HUES64 (cell line): ENCODE data around the gene TRO. TPM values are rescaled to one million over a fixed set of nuclear protein-coding genes. Genes with fewer than 3 reads are reported as not detected.

ENCODE experiments used
- H3K27ac ChIP-seq: 2 replicates; pipeline ENCODE4 v1.7.0; 2013; ENCODE audit warnings: low read depth, low read length, inconsistent platforms
- H3K27me3 ChIP-seq: 2 replicates; pipeline ENCODE4 v1.6.1; 2013; ENCODE audit warnings: mild to moderate bottlenecking, low read length; ENCODE audit not compliant: insufficient read depth
- H3K36me3 ChIP-seq: 2 replicates; pipeline ENCODE4 v1.6.1; 2013; ENCODE audit warnings: mild to moderate bottlenecking, low read length; ENCODE audit not compliant: insufficient read depth
- H3K4me1 ChIP-seq: 2 replicates; pipeline ENCODE4 v1.6.1; 2013; ENCODE audit warnings: mild to moderate bottlenecking, low read length, moderate library complexity; ENCODE audit not compliant: insufficient read depth
- H3K4me3 ChIP-seq: 2 replicates; pipeline ENCODE4 v1.5.1; 2013; ENCODE audit warnings: mild to moderate bottlenecking, low read length, moderate library complexity
- H3K9ac ChIP-seq: 2 replicates; pipeline ENCODE4 v1.6.1; 2013; ENCODE audit warnings: mild to moderate bottlenecking, low read depth, low read length
- H3K9me3 ChIP-seq: 2 replicates; pipeline ENCODE4 v1.6.1; 2013; ENCODE audit warnings: low read depth, low read length; ENCODE audit not compliant: insufficient read depth
- WGBS: fragments of 150-250, 120-280 bp; methylation state at CpG from one replicate; pipeline ENCODE4 v1.1.7; 2013; ENCODE audit warnings: missing lambda C conversion rate; 5-methylcytosine and 5-hydroxymethylcytosine counted together
- polyA plus RNA-seq, 2 experiments: library from polyadenylated mRNA; stranded (reverse); fragments of 50-300 nt; gene quantifications; one replicate each; pipeline ENCODE4 v1.2.3, GENCODE V29; 2013

The TRO gene
- polyA plus RNA-seq (2013, experiment 1 of 2), result 34.5 TPM
- polyA plus RNA-seq (2013, experiment 2 of 2), result 40.8 TPM

GRCh38 chrX:54920610-54921426, at the start of gene TRO:
Gene TRO, plus strand, starts transcription at chrX:54920824. Its CDS starts 1,423 bp downstream, at chrX:54922247.
- H3K27ac ChIP-seq, result no peak within 1 kb of the TSS
- peak within 1 kb of the TSS; percentile 98 for H3K4me3 ChIP-seq

GRCh38 chrX:54885740-54886139, 34.9 kb upstream of the TRO start:
- Histone ChIP-seq H3K4me3 (no peak overlapping the region), H3K27me3 (no peaks in the 10 kb centered on the region), H3K36me3 (no peaks in the 10 kb centered on the region), H3K9ac (no peak overlapping the region), H3K4me1 (no peaks in the 10 kb centered on the region), H3K9me3 (no peaks in the 10 kb centered on the region), H3K27ac (no peak overlapping the region)
- WGBS, result 40% methylated on average over 2 of the region's 3 CpGs

More at GRCh38 chrX:54920610-54921426, at the start of gene TRO:
- Histone ChIP-seq H3K4me1 (0 out of 2 replicates have a peak, but pooled peaks cover 4% of the 10 kb centered on the region), H3K36me3 (peaks cover 34% of the 10 kb centered on the region), H3K9ac (peak within 1 kb of the TSS; percentile 71), H3K27me3 (no peaks in the 10 kb centered on the region), H3K9me3 (no peaks in the 10 kb centered on the region)
- under 1% methylated on average over 29 of the region's 29 CpGs for WGBS

GRCh38 chrX:54891573-54891972, 29.1 kb upstream of the TRO start:
- no CpG with 5 or more reads among the region's 3 CpGs for WGBS
- no peak overlapping the region for H3K27ac ChIP-seq
- no peaks in the 10 kb centered on the region for H3K27me3 ChIP-seq

GRCh38 chrX:54894159-54894558, 26.5 kb upstream of the TRO start:
- H3K4me1 ChIP-seq, result no peaks in the 10 kb centered on the region
- H3K9me3 ChIP-seq, result no peaks in the 10 kb centered on the region
- H3K27ac ChIP-seq, result no peak overlapping the region
- H3K9ac ChIP-seq, result no peak overlapping the region
- H3K4me3 ChIP-seq, result no peak overlapping the region
- H3K36me3 ChIP-seq, result no peaks in the 10 kb centered on the region
- H3K27me3 ChIP-seq, result no peaks in the 10 kb centered on the region
- WGBS, result 72% methylated on average over 1 of the region's 1 CpG

More at GRCh38 chrX:54891573-54891972, 29.1 kb upstream of the TRO start:
- Histone ChIP-seq H3K36me3 (no peaks in the 10 kb centered on the region), H3K9me3 (no peaks in the 10 kb centered on the region), H3K4me3 (no peak overlapping the region), H3K9ac (no peak overlapping the region), H3K4me1 (no peaks in the 10 kb centered on the region)

- H3K27ac ChIP-seq, result no peak overlapping the region
- H3K4me3 ChIP-seq, result no peak overlapping the region
These were observed 10.7 kb upstream of the TRO start for GRCh38 chrX:54909941-54910340.

GRCh38 chrX:54921427-54922021, 900 bp downstream of the TRO start:
- Histone ChIP-seq H3K9me3 (no peaks in the 10 kb centered on the region), H3K4me3 (peak overlapping the region; percentile 98), H3K27ac (no peak overlapping the region), H3K4me1 (0 out of 2 replicates have a peak, but pooled peaks cover 4% of the 10 kb centered on the region), H3K27me3 (no peaks in the 10 kb centered on the region), H3K36me3 (peaks cover 41% of the 10 kb centered on the region), H3K9ac (peak overlapping the region; percentile 71)
- under 1% methylated on average over 29 of the region's 29 CpGs for WGBS

More at GRCh38 chrX:54909941-54910340, 10.7 kb upstream of the TRO start:
- Histone ChIP-seq H3K4me1 (no peaks in the 10 kb centered on the region), H3K36me3 (no peaks in the 10 kb centered on the region), H3K27me3 (no peaks in the 10 kb centered on the region), H3K9me3 (no peaks in the 10 kb centered on the region), H3K9ac (no peak overlapping the region)

- 98% methylated on average over 3 of the region's 3 CpGs for WGBS
These were observed 1.9 kb downstream of the TRO start for GRCh38 chrX:54922547-54922946.

GRCh38 chrX:54923376-54923775, 2.8 kb downstream of the TRO start:
- Histone ChIP-seq H3K9ac (no peak overlapping the region), H3K27ac (no peak overlapping the region), H3K27me3 (no peaks in the 10 kb centered on the region), H3K9me3 (no peaks in the 10 kb centered on the region), H3K4me3 (no peak overlapping the region), H3K36me3 (peaks cover 60% of the 10 kb centered on the region), H3K4me1 (0 out of 2 replicates have a peak, but pooled peaks cover 4% of the 10 kb centered on the region)
- WGBS, result 94% methylated on average over 7 of the region's 7 CpGs

More at GRCh38 chrX:54922547-54922946, 1.9 kb downstream of the TRO start:
- H3K9ac ChIP-seq, result no peak overlapping the region
- H3K36me3 ChIP-seq, result peaks cover 51% of the 10 kb centered on the region
- no peaks in the 10 kb centered on the region for H3K27me3 ChIP-seq
- H3K4me3 ChIP-seq, result no peak overlapping the region
- no peaks in the 10 kb centered on the region for H3K9me3 ChIP-seq
- H3K27ac ChIP-seq, result no peak overlapping the region
- 0 out of 2 replicates have a peak, but pooled peaks cover 4% of the 10 kb centered on the region for H3K4me1 ChIP-seq

- WGBS, result 90% methylated on average over 2 of the region's 2 CpGs
- Histone ChIP-seq H3K9me3 (no peaks in the 10 kb centered on the region), H3K36me3 (peaks cover 96% of the 10 kb centered on the region), H3K4me3 (no peak overlapping the region), H3K27me3 (no peaks in the 10 kb centered on the region), H3K27ac (no peak overlapping the region), H3K9ac (no peak overlapping the region), H3K4me1 (0 out of 2 replicates have a peak, but pooled peaks cover 3% of the 10 kb centered on the region)
These were observed 6.4 kb downstream of the TRO start for GRCh38 chrX:54926978-54927377.

- no peaks in the 10 kb centered on the region for H3K9me3 ChIP-seq
- WGBS, result 97% methylated on average over 3 of the region's 3 CpGs
- no peaks in the 10 kb centered on the region for H3K27me3 ChIP-seq
- peaks cover 82% of the 10 kb centered on the region for H3K36me3 ChIP-seq
- no peaks in the 10 kb centered on the region for H3K4me1 ChIP-seq
- H3K4me3 ChIP-seq, result no peak overlapping the region
- H3K9ac ChIP-seq, result no peak overlapping the region
- no peak overlapping the region for H3K27ac ChIP-seq
These were observed 8.3 kb downstream of the TRO start for GRCh38 chrX:54928876-54929275.

GRCh38 chrX:54930291-54931049, 9.8 kb downstream of the TRO start:
- 94% methylated on average over 17 of the region's 17 CpGs for WGBS
- H3K9ac ChIP-seq, result no peak overlapping the region
- H3K36me3 ChIP-seq, result peaks cover 66% of the 10 kb centered on the region
- no peaks in the 10 kb centered on the region for H3K9me3 ChIP-seq
- H3K4me1 ChIP-seq, result no peaks in the 10 kb centered on the region
- no peak overlapping the region for H3K4me3 ChIP-seq
- no peak overlapping the region for H3K27ac ChIP-seq
- H3K27me3 ChIP-seq, result no peaks in the 10 kb centered on the region
